ENCODE data around the gene ZBTB7C. TPM values are rescaled to one million over a fixed set of nuclear protein-coding genes. Genes with fewer than 3 reads are reported as not detected.

The ZBTB7C gene
- total and polyA plus RNA-seq, 2 of the 8 experiments (the other 6 are each of a cell fraction or from before 2014, with no cell fraction given) = 0.15 to 0.45 TPM

GRCh38 chr18:47992266-47992665 lies 416.9 kb downstream of the ZBTB7C start:
- Histone ChIP-seq H3K79me1 (ENCODE audit: low read depth, low read length) (no peaks in the 10 kb centered on the region), H3K4me1 (replicated peaks in 1 of 4; ENCODE audit: control insufficient read depth in 3 of 4, insufficient read depth in 4 of 4, low read length in 3 of 4) (no peaks in the 10 kb centered on the region; a peak in 3 of 7 replicates)
- CTCF ChIA-PET (ENCODE audit: partially characterized antibody) = interaction anchor here (0.9 to 3.1 kb wide), 6 partner anchors 10 to 59 kb away, joined by 4 to 10 read pairs (median 5); no protein-coding TSS in a partner anchor

More at GRCh38 chr18:47992266-47992665, 416.9 kb downstream of the ZBTB7C start:
- Histone ChIP-seq H3K23ac (ENCODE audit: insufficient read length) (no peak overlapping the region), H3K79me2 (ENCODE audit: control insufficient read depth in 1 of 2, insufficient read depth in 2 of 2, low read length in 2 of 2) (no peaks in the 10 kb centered on the region), H3K14ac (ENCODE audit: insufficient read length) (no peak overlapping the region), H3K18ac (ENCODE audit: extremely low read depth, low read length) (no peak overlapping the region), H2BK5ac (ENCODE audit: low read depth, low read length) (no peak overlapping the region), H3K4ac (replicated peaks; ENCODE audit: insufficient read length, low read depth, low read length) (no peak overlapping the region), H3K4me2 (ENCODE audit: insufficient read depth in 1 of 2, low read depth in 2 of 2, low read length in 2 of 2) (no peak overlapping the region), H2AFZ (ENCODE audit: low read length) (no peak overlapping the region), H3K27ac (ENCODE audit: low read depth, low read length) (no peak overlapping the region), H2BK120ac (replicated peaks; ENCODE audit: low read depth, low read length) (no peak overlapping the region), H3K4me3 (ENCODE audit: extremely low read depth in 1 of 4, insufficient read depth in 2 of 4, low read depth in 3 of 4, low read length in 4 of 4) (no peak overlapping the region), H4K8ac (ENCODE audit: extremely low read depth, insufficient read depth, low read length) (no peak overlapping the region), H2BK15ac (ENCODE audit: low read length) (no peak overlapping the region), H3K9me3 (ENCODE audit: insufficient read depth in 2 of 2, low read depth in 1 of 2, low read length in 1 of 2) (peaks cover 2 to 3% of the 10 kb centered on the region in 2 experiments; a peak in 2 of 4 replicates), H3K36me3 (ENCODE audit: control insufficient read depth in 2 of 4, insufficient read depth in 4 of 4, low read length in 3 of 4) (no peaks in the 10 kb centered on the region; a peak in 1 of 8 replicates), H4K20me1 (replicated peaks in 1 of 2; ENCODE audit: control insufficient read depth in 1 of 2, insufficient read depth in 2 of 2, low read length in 2 of 2) (no peaks in the 10 kb centered on the region), H2BK12ac (ENCODE audit: low read depth, low read length) (no peak overlapping the region), H3K27me3 (replicated peaks in 1 of 4; ENCODE audit: control insufficient read depth in 3 of 4, extremely low read depth in 1 of 4, insufficient read depth in 3 of 4, low read length in 3 of 4) (no peaks in the 10 kb centered on the region), H3K23me2 (ENCODE audit: low read depth, low read length) (no peaks in the 10 kb centered on the region), H4K91ac (replicated peaks; ENCODE audit: insufficient read length, low read length) (no peak overlapping the region), H3K9ac (replicated peaks in 1 of 4; ENCODE audit: extremely low read depth in 1 of 4, low read depth in 3 of 4, low read length in 3 of 4) (no peak overlapping the region), H3K56ac (replicated peaks; ENCODE audit: insufficient read length, low read depth, low read length) (no peak overlapping the region), H2BK20ac (ENCODE audit: low read length) (no peak overlapping the region), H4K5ac (ENCODE audit: insufficient read length, low read depth, low read length) (no peak overlapping the region), H2AK5ac (ENCODE audit: low read depth, low read length) (no peak overlapping the region)
- WGBS, 2 experiments (ENCODE audit: extremely low coverage in 1 of 2, insufficient coverage in 1 of 2, insufficient read length in 1 of 2, insufficient replicate concordance in 2 of 2, low coverage in 1 of 2, low lambda C conversion rate in 2 of 2, missing lambda C conversion rate in 1 of 2) = 89% methylated on average over 4 of the region's 4 CpGs; no CpG with 5 or more reads in 1 of the 2 experiments
- POLR2A ChIA-PET (ENCODE audit: partially characterized antibody) = no interaction called here
- no peak for FAIRE-seq
- no peak for TF ChIP-seq SIN3A (conservative IDR thresholded peaks at IDR 0.05 in 1 of 2, IDR thresholded peaks at IDR 0.05 in 1 of 2; ENCODE audit: low read depth in 1 of 2, low read length in 2 of 2)
- no peak for TF ChIP-seq EP300 (IDR thresholded peaks at IDR 0.05; ENCODE audit: borderline replicate concordance in 1 of 2, low read depth in 2 of 2, low read length in 2 of 2)
- TF ChIP-seq RXRA (IDR thresholded peaks at IDR 0.05; ENCODE audit: insufficient read depth, low read depth, low read length) = no peak
- no peak for DNase-seq (ENCODE audit: low read depth in 1 of 2, low spot score in 2 of 2)
